DND-41 (cell line): ENCODE data around the gene GMEB2.

Experiments
- ATAC-seq: fragments of 200-7000 bp; cut with Tn5 transposase; 3 replicates; pipeline ENCODE4 v1.9.1; 2021; ENCODE audit warnings: low read depth; ENCODE audit not compliant: insufficient read depth
- DNase-seq: peaks from one replicate; pipeline ENCODE4 v3.0.0-alpha.2; 2020
- H2AFZ ChIP-seq: 2 replicates; pipeline ENCODE4 v1.6.0; 2012; ENCODE audit warnings: low read depth, low read length
- H3K27ac ChIP-seq: 2 replicates; pipeline ENCODE4 v1.5.1; 2012; ENCODE audit warnings: low read length, inconsistent platforms
- H3K27me3 ChIP-seq: fragments of 200-600 bp; sonication (generic); 2 replicates; pipeline ENCODE4 v1.6.0; 2012; ENCODE audit warnings: low read length, mild to moderate bottlenecking, inconsistent platforms; ENCODE audit not compliant: insufficient read depth, poor library complexity
- H3K36me3 ChIP-seq: 2 replicates; pipeline ENCODE4 v1.5.1; 2012; ENCODE audit warnings: low read length, inconsistent platforms; ENCODE audit not compliant: insufficient read depth
- H3K4me1 ChIP-seq: 2 replicates; pipeline ENCODE4 v1.5.1; 2012; ENCODE audit warnings: mild to moderate bottlenecking, low read length; ENCODE audit not compliant: insufficient read depth
- H3K4me2 ChIP-seq: 2 replicates; pipeline ENCODE4 v1.6.0; 2012; ENCODE audit warnings: mild to moderate bottlenecking, moderate library complexity, low read length, inconsistent platforms; ENCODE audit not compliant: insufficient read depth
- H3K4me3 ChIP-seq, 2 experiments: fragments of 200-600 bp in 1 of 2; shearing (Covaris generic) in 1 of 2; 2 replicates each; pipeline ENCODE4 v1.5.1; 2012 to 2016; ENCODE audit warnings: inconsistent platforms in 2 of 2, low read length in 2 of 2, mild to moderate bottlenecking in 2 of 2, low read depth in 1 of 2, moderate library complexity in 1 of 2
- H3K79me2 ChIP-seq: 2 replicates; pipeline ENCODE4 v1.6.0; 2012; ENCODE audit warnings: low read length, inconsistent platforms; ENCODE audit not compliant: insufficient read depth
- H3K9ac ChIP-seq: 2 replicates; pipeline ENCODE4 v1.6.0; 2012; ENCODE audit warnings: low read depth, mild to moderate bottlenecking, inconsistent platforms, low read length, moderate library complexity
- H3K9me3 ChIP-seq: 2 replicates; pipeline ENCODE4 v1.5.1; 2012; ENCODE audit warnings: low read length, moderate library complexity, mild to moderate bottlenecking, inconsistent platforms; ENCODE audit not compliant: insufficient read depth, severe bottlenecking
- H4K20me1 ChIP-seq: 2 replicates; pipeline ENCODE4 v1.6.0; 2012; ENCODE audit warnings: low read length; ENCODE audit not compliant: insufficient read depth
- EZH2 ChIP-seq: IDR thresholded peaks from 3 replicates; pipeline ENCODE4 v1.6.1; 2012; ENCODE audit warnings: borderline replicate concordance, low read depth, mild to moderate bottlenecking, moderate library complexity, low read length, inconsistent platforms; ENCODE audit not compliant: severe bottlenecking
- TF ChIP-seq, protein P1 (sequence below): IDR thresholded peaks from 2 replicates; pipeline ENCODE4 v1.5.1; 2012; ENCODE audit warnings: borderline replicate concordance, low read length, moderate library complexity, mild to moderate bottlenecking; ENCODE audit not compliant: poor library complexity, severe bottlenecking; ENCODE audit errors: extremely low read depth

The GMEB2 gene

DNA sequence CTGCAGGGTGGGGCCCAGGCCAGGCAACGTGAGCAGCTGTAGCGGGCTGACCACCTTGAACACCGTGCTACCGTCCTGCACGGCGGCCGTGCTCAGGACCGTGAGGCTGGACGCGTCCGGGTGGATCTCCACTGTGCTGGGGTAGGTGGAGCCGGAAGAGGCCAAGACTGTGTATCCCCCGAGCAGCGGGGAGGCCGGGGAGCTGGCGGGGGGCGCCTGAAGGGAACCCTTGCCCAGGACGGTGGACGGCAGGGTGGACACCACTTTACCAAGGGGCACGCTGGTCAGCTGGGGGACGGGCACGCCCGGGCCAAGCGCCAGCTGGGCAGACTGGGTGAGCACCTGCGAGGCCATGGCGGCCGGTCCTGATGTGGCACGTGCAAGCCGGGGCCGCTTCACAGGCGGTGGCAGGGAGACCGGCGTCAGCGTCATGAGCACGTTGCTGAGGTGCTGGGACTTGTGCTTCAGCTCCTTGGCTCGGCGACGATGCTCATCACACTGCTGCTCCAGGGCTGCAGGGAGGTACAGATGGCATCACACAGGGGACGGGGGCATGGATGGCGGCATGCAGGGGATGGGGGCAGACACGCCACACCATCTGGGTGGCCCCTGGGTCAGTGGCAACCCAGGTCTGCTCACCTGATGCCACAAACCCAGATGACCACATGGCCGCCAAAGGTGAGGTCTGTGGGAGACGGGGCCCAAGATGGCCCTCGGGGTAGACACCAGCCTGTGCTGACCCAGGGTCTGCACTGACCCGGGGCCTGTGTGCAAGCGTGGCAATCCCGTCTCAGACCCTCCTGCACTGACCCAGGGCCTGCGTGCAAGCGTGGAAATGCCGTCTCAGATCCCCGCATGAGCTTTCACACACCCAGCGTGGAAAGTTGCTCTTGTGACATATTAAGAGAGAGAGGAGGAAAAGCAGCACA lies 36.4 kb downstream of the GMEB2 start:
- TF ChIP-seq, protein P1, sequence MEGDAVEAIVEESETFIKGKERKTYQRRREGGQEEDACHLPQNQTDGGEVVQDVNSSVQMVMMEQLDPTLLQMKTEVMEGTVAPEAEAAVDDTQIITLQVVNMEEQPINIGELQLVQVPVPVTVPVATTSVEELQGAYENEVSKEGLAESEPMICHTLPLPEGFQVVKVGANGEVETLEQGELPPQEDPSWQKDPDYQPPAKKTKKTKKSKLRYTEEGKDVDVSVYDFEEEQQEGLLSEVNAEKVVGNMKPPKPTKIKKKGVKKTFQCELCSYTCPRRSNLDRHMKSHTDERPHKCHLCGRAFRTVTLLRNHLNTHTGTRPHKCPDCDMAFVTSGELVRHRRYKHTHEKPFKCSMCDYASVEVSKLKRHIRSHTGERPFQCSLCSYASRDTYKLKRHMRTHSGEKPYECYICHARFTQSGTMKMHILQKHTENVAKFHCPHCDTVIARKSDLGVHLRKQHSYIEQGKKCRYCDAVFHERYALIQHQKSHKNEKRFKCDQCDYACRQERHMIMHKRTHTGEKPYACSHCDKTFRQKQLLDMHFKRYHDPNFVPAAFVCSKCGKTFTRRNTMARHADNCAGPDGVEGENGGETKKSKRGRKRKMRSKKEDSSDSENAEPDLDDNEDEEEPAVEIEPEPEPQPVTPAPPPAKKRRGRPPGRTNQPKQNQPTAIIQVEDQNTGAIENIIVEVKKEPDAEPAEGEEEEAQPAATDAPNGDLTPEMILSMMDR = no peak
- TF ChIP-seq EZH2 = no peak
- Histone ChIP-seq H3K9me3 (no peaks in the 10 kb centered on the region), H3K27me3 (no peaks in the 10 kb centered on the region), H3K79me2 (no peaks in the 10 kb centered on the region), H4K20me1 (no peaks in the 10 kb centered on the region; the same call in 1 of the 2 replicates), H2AFZ (no peak overlapping the region), H3K4me2 (no peak overlapping the region), H3K27ac (no peak overlapping the region), H3K36me3 (peaks cover 73% of the 10 kb centered on the region), H3K4me3 (no peak overlapping the region), H3K4me1 (no peaks in the 10 kb centered on the region), H3K9ac (no peak overlapping the region)
- ATAC-seq (no peak), DNase-seq (no peak)

DNA sequence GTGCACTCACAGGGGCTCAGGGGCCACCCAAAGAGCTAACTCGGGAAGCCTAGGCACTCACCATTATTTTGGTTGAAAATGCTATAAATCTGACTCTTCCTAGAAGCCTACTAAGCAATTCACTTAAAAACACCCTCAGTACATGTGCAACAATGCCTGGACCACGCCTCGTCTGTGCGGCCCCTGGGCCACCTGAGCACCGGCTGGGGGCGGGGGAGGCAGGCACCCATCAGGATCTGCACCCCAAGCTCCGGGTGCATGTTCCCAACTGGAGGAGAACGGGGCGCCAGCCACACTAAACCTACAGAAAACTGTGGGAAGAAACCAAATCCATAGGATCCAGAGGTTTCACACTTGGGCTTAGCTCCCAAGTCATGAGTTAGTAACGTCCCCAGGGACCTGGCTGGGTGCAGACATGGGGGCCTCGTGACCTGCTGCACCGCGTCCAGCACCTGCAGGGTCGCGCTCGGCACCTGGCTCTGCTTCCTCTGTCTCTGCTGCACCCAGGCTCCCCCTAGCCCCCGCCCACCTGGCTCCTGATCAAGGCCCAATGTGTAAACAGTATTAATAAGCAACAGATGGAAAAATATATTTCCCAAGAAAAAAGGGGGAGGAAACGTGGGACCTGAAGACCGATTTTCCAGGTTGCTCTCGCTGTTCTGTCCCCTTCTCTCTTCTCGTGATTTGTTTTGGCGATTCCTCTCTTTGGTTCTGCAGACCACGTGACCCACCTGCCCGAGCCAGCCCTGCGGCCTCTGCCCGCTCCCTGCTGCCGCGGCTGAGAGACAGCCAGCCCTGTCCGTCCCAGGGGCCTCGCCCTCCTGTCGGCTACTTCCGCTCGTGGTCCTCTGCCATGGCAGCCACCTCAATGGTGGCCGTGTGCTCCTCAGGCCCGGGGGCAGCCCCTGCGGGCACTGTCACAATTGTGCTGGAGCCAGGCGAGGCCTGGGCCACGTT lies 37.4 kb downstream of the GMEB2 start:
- Histone ChIP-seq H3K9me3 (no peaks in the 10 kb centered on the region), H3K27ac (no peak overlapping the region), H3K4me2 (no peak overlapping the region), H3K9ac (no peak overlapping the region), H3K4me1 (no peaks in the 10 kb centered on the region), H2AFZ (no peak overlapping the region), H4K20me1 (no peaks in the 10 kb centered on the region; the same call in 1 of the 2 replicates), H3K27me3 (no peaks in the 10 kb centered on the region), H3K36me3 (peaks cover 65% of the 10 kb centered on the region), H3K4me3 (no peak overlapping the region), H3K79me2 (no peaks in the 10 kb centered on the region)
- ATAC-seq (no peak), DNase-seq (no peak)
- TF ChIP-seq, protein P1 = no peak
- TF ChIP-seq EZH2 = no peak

DNA sequence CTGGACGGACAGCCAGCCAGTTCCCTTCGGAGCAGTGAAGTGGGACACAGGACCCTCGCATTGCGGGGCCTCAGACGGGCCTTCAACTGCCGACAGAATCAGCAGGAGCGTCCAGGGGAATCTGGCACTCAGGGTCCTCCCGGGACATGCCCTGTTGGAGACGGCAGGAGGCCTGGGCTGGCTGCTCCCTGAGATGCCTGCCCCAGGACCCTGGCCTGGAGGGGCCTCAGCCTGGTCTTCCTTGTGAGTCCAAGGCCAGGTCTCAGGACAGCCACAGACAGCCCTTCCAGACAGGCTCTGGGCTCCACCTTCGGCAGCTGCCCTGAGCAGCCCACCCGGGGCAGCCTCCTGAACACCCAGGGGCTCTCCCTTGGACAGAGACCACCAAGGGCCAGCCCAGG lies 38.3 kb downstream of the GMEB2 start:
- Histone ChIP-seq H3K4me1 (no peaks in the 10 kb centered on the region), H3K27ac (no peak overlapping the region), H3K27me3 (no peaks in the 10 kb centered on the region), H3K9ac (no peak overlapping the region), H3K79me2 (no peaks in the 10 kb centered on the region), H3K4me2 (no peak overlapping the region), H4K20me1 (no peaks in the 10 kb centered on the region; the same call in 1 of the 2 replicates), H2AFZ (no peak overlapping the region), H3K4me3 (no peak overlapping the region), H3K9me3 (no peaks in the 10 kb centered on the region), H3K36me3 (peaks cover 56% of the 10 kb centered on the region)
- DNase-seq = no peak
- ATAC-seq = no peak
- no peak for TF ChIP-seq EZH2
- TF ChIP-seq, protein P1 = no peak
